GM12878 (cell line): ENCODE measurements around the gene TMBIM1. TPM values are rescaled to one million over a fixed set of nuclear protein-coding genes. Genes with fewer than 3 reads are reported as not detected.

Experiments used
- ATAC-seq: fragments of 200-7000 bp; cut with Tn5 transposase; 3 replicates; pipeline ENCODE4 v1.9.1; 2020; ENCODE audit warnings: mild to moderate bottlenecking, moderate library complexity
- BruUV-seq: library from RNA; stranded (reverse); fragments of 400-500 nt; replicated peaks from 2 replicates; lab custom pipeline; 2021; lab: Mats Ljungman, UMichigan
- CTCF ChIA-PET: fragments of 300-600 bp; sonication (Branson Sonifier 250); formaldehyde crosslinking; extraction: SDS; loops from one replicate; lab custom pipeline; 2021; ENCODE audit warnings: inconsistent platforms; lab: Yijun Ruan, JAX
- POLR2A ChIA-PET: fragments of 350-600 bp; formaldehyde crosslinking; extraction: SDS; loops from one replicate; lab custom pipeline; 2021; ENCODE audit warnings: inconsistent platforms; lab: Charles Lee
- RAD21 ChIA-PET: fragments of 300-600 bp; sonication (Branson Sonifier 250); formaldehyde crosslinking; loops from one replicate; lab custom pipeline; 2023; ENCODE audit warnings: antibody characterized with exemption; ENCODE audit not compliant: unreplicated experiment; lab: Charles Lee
- SMC1A ChIA-PET: fragments of 300-600 bp; sonication (Branson Sonifier 250); formaldehyde crosslinking; loops from one replicate; lab custom pipeline; 2023; ENCODE audit not compliant: unreplicated experiment, uncharacterized antibody; lab: Charles Lee
- DNase-seq: peaks from one replicate; pipeline ENCODE4 v3.0.0-alpha.2; 2011; ENCODE audit warnings: low read depth, low spot score
- FAIRE-seq: peaks from 3 replicates; lab custom pipeline; 2011; peaks lifted over from hg19 to GRCh38; lab: Jason Lieb, UNC
- H2AFZ ChIP-seq: 2 replicates; pipeline ENCODE4 v1.6.0; 2011; ENCODE audit warnings: low read depth, low read length, control low read depth; ENCODE audit not compliant: control insufficient read depth
- H3K27ac ChIP-seq: 2 replicates; pipeline ENCODE4 v1.5.1; 2011; ENCODE audit warnings: control low read depth; ENCODE audit not compliant: control insufficient read depth, insufficient read depth
- H3K27me3 ChIP-seq, 2 experiments: replicated peaks in 1 of 2; 2 replicates each; pipeline versions ENCODE4 v1.6.0 to v1.6.1; 2011; ENCODE audit warnings: low read length in 1 of 2; ENCODE audit not compliant: control insufficient read depth in 2 of 2, insufficient read depth in 2 of 2
- H3K36me3 ChIP-seq, 2 experiments: 2 replicates each; pipeline ENCODE4 v1.5.1; 2011; ENCODE audit warnings: low read length in 1 of 2; ENCODE audit not compliant: control insufficient read depth in 2 of 2, insufficient read depth in 2 of 2
- H3K4me1 ChIP-seq: 2 replicates; pipeline ENCODE4 v1.6.1; 2011; ENCODE audit warnings: mild to moderate bottlenecking, low read length, moderate library complexity, mixed read lengths; ENCODE audit not compliant: control insufficient read depth, insufficient read depth
- H3K4me2 ChIP-seq: 2 replicates; pipeline ENCODE4 v1.6.0; 2011; ENCODE audit warnings: control low read depth; ENCODE audit not compliant: control insufficient read depth, insufficient read depth
- H3K4me3 ChIP-seq: fragments of 200-600 bp; sonication (generic); 2 replicates; pipeline ENCODE4 v1.5.1; 2016
- H3K79me2 ChIP-seq: 2 replicates; pipeline ENCODE4 v1.6.0; 2011; ENCODE audit warnings: low read length; ENCODE audit not compliant: control insufficient read depth, insufficient read depth
- H3K9ac ChIP-seq: 2 replicates; pipeline ENCODE4 v1.8.0; 2011; ENCODE audit warnings: low read length, control low read depth, mixed read lengths; ENCODE audit not compliant: control insufficient read depth, insufficient read depth
- H3K9me3 ChIP-seq: replicated peaks from 3 replicates; pipeline ENCODE4 v1.5.1; 2011; ENCODE audit warnings: mild to moderate bottlenecking, low read length; ENCODE audit not compliant: control insufficient read depth, insufficient read depth
- H4K20me1 ChIP-seq: 2 replicates; pipeline ENCODE4 v1.6.0; 2011; ENCODE audit not compliant: control insufficient read depth, insufficient read depth
- BCL3 ChIP-seq: IDR thresholded peaks from 2 replicates; pipeline ENCODE4 v1.6.1; 2011; ENCODE audit warnings: borderline replicate concordance, low read depth, mild to moderate bottlenecking, moderate library complexity, low read length; ENCODE audit not compliant: insufficient read depth, poor library complexity, severe bottlenecking
- CEBPB ChIP-seq, 2 experiments: fragments of 150-350 bp in 1 of 2; IDR thresholded peaks; 2 replicates each; pipeline ENCODE4 v1.6.1; 2012 to 2014; ENCODE audit warnings: low read depth in 2 of 2, low read length in 2 of 2, borderline replicate concordance in 1 of 2, inconsistent platforms in 1 of 2
- CREB1 ChIP-seq: IDR thresholded peaks from 2 replicates; pipeline ENCODE4 v1.6.1; 2012; ENCODE audit warnings: low read depth, mild to moderate bottlenecking, inconsistent platforms
- EP300 ChIP-seq, 2 experiments: fragments of 150-350 bp in 1 of 2; IDR thresholded peaks; 2 replicates each; pipeline ENCODE4 v1.6.1; 2011 to 2012; ENCODE audit warnings: low read depth in 2 of 2, low read length in 2 of 2, borderline replicate concordance in 1 of 2, improper control_type of control experiment in 1 of 2, inconsistent platforms in 1 of 2; ENCODE audit not compliant: control insufficient read depth in 1 of 2
- FOXM1 ChIP-seq: IDR thresholded peaks from 2 replicates; pipeline ENCODE4 v1.6.1; 2012; ENCODE audit warnings: low read depth, mild to moderate bottlenecking, inconsistent platforms, low read length, moderate library complexity
- GABPA ChIP-seq: IDR thresholded peaks from 2 replicates; pipeline ENCODE4 v1.6.1; 2014; ENCODE audit warnings: antibody characterized with exemption, low read depth, mild to moderate bottlenecking, inconsistent platforms
- IKZF1 ChIP-seq: fragments of 450-650 bp; conservative IDR thresholded peaks from 2 replicates; pipeline ENCODE4 v1.6.1; 2017; ENCODE audit warnings: antibody characterized with exemption, mild to moderate bottlenecking
- MAX ChIP-seq: IDR thresholded peaks from 2 replicates; pipeline ENCODE4 v1.6.1; 2012; ENCODE audit warnings: low read depth, low read length, improper control_type of control experiment
- MEF2B ChIP-seq: fragments of 450-650 bp; IDR thresholded peaks from 2 replicates; pipeline ENCODE4 v1.6.1; 2018; ENCODE audit warnings: mild to moderate bottlenecking, moderate library complexity; ENCODE audit not compliant: partially characterized antibody, poor library complexity, severe bottlenecking
- MLLT1 ChIP-seq: fragments of 450-650 bp; IDR thresholded peaks from 2 replicates; pipeline ENCODE4 v1.6.1; 2016; ENCODE audit warnings: mild to moderate bottlenecking
- MTA3 ChIP-seq: IDR thresholded peaks from 2 replicates; pipeline ENCODE4 v1.6.1; 2012; ENCODE audit warnings: low read length, inconsistent platforms, borderline replicate concordance
- MXI1 ChIP-seq: fragments of 150-350 bp; IDR thresholded peaks from 2 replicates; pipeline ENCODE4 v1.6.1; 2011; ENCODE audit warnings: low read depth, mild to moderate bottlenecking, inconsistent platforms, low read length, improper control_type of control experiment
- STAT1 ChIP-seq: fragments of 450-650 bp; conservative IDR thresholded peaks from 2 replicates; pipeline ENCODE4 v1.6.1; 2014; ENCODE audit warnings: antibody characterized with exemption, mild to moderate bottlenecking
- TAF1 ChIP-seq: IDR thresholded peaks from 2 replicates; pipeline ENCODE4 v1.6.1; 2011; ENCODE audit warnings: mild to moderate bottlenecking, low read depth, low read length, borderline replicate concordance
- ZNF217 ChIP-seq: fragments of 450-650 bp; IDR thresholded peaks from 2 replicates; pipeline ENCODE4 v1.6.1; 2017; ENCODE audit warnings: antibody characterized with exemption, mild to moderate bottlenecking
- ZNF687 ChIP-seq: fragments of 450-650 bp; IDR thresholded peaks from 2 replicates; pipeline ENCODE4 v1.6.1; 2017; ENCODE audit warnings: mild to moderate bottlenecking, moderate library complexity
- WGBS: methylation state at CpG from one replicate; pipeline ENCODE4 v1.1.6; 2016; ENCODE audit warnings: low lambda C conversion rate; ENCODE audit not compliant: insufficient replicate concordance, insufficient coverage; ENCODE audit errors: missing lambda C conversion rate; 5-methylcytosine and 5-hydroxymethylcytosine counted together
- in situ Hi-C: fragments of 300-500 bp; cut with MboI; formaldehyde crosslinking; loops from 9 replicates; pipeline ENCODE4 v1.14.3; 2018; ENCODE audit warnings: mixed read lengths
- intact Hi-C: fragments of 100-400 bp; cut with micrococcal nuclease; formaldehyde crosslinking; loops from one replicate; pipeline ENCODE4 v1.14.2; 2022; ENCODE audit not compliant: unreplicated experiment
- polyA plus RNA-seq, 11 experiments: library from polyadenylated mRNA; depleted of rRNA in 4 of 11; unstranded in 6 of 11; stranded (reverse) in 5 of 11; fragments of >200 nt; fragmentation: Nextera tagmentation in 4 of 11; fragmentation: Illumina TruSeq in 1 of 11; extraction: Ambion mirVana in 4 of 11; extraction: Trizol in 1 of 11; gene quantifications; 1 replicate in 1 of 11; 2 replicates in 10 of 11; pipeline versions ENCODE4 v1.2.1 to v1.2.3, GENCODE V29; 2011 to 2016; ENCODE audit warnings: inconsistent platforms in 2 of 11, missing spikeins in 2 of 11, low read depth in 1 of 11
- total RNA-seq, 4 experiments: library from RNA; depleted of rRNA in 3 of 4; stranded (reverse); fragments of >200 nt in 3 of 4; fragmentation: Illumina TruSeq in 1 of 4; extraction: Trizol in 1 of 4; gene quantifications; 2 replicates each; pipeline versions ENCODE4 v1.2.1 to v1.2.3, GENCODE V29; 2013 to 2021

The TMBIM1 gene
- total and polyA plus RNA-seq, 10 of the 15 experiments (the other 5 are each of a cell fraction or from before 2014, with no cell fraction given), result 6.1 to 38.3 (median 26.2) TPM

- intact Hi-C loops (loop anchor here (1.0 kb wide), 1 partner anchor 11 kb away; no protein-coding TSS in a partner anchor), in situ Hi-C loops (no loop called here)
- Histone ChIP-seq H3K4me1 (peaks cover 26% of the 10 kb centered on the region), H3K27me3 (no peaks in the 10 kb centered on the region), H3K36me3 (peaks cover 11 to 43% of the 10 kb centered on the region in 2 experiments), H2AFZ (no peak overlapping the region), H3K9ac (no peak overlapping the region), H3K27ac (peak overlapping the region; percentile 82), H3K4me3 (peak overlapping the region; percentile 21), H3K79me2 (peaks cover 41% of the 10 kb centered on the region), H4K20me1 (peaks cover 8% of the 10 kb centered on the region), H3K9me3 (no peaks in the 10 kb centered on the region), H3K4me2 (peak overlapping the region; percentile 75; the same call in 1 of the 2 replicates)
- FAIRE-seq (peak; percentile 73), DNase-seq (peak; percentile 88), ATAC-seq (peak; percentile 93)
- ChIA-PET CTCF (interaction anchor here (0.6 to 3.6 kb wide), 11 partner anchors 9 to 128 kb away, joined by 3 to 58 read pairs (median 4); partner anchors contain the start of gene CATIP), RAD21 (interaction anchor here (0.8 to 4.6 kb wide), 8 partner anchors 10 to 168 kb away, joined by 3 to 84 read pairs (median 6); partner anchors contain the start of genes AAMP, ARPC2 and PNKD), POLR2A (interaction anchor here (0.6 to 6.6 kb wide), 7 partner anchors 9 to 133 kb away, joined by 3 to 98 read pairs (median 3); partner anchors contain the start of gene ARPC2), SMC1A (interaction anchor here (0.9 to 4.0 kb wide), 8 partner anchors 9 to 61 kb away, joined by 3 to 73 read pairs (median 8); partner anchors contain the start of genes AAMP, ARPC2 and PNKD)
- 0% methylated on average over 3 of the region's 3 CpGs for WGBS
- no TSS peak for BruUV-seq
- TF ChIP-seq MLLT1 (no peak), MTA3 (peak; percentile 75; the same call in 1 of the 2 replicates), TAF1 (no peak), ZNF687 (no peak), IKZF1 (no peak; the same call in 1 of the 2 replicates), MXI1 (0 out of 2 replicates have a peak, but pooled peaks have one; percentile 29), MEF2B (peak; percentile 90), MAX (no peak), GABPA (0 out of 2 replicates have a peak, but pooled peaks have one; percentile 37), ZNF217 (peak; percentile 96), CREB1 (no peak), CEBPB (IDR thresholded peaks at IDR 0.05; ENCODE audit: borderline replicate concordance in 1 of 2, low read depth in 2 of 2, low read length in 2 of 2) (no peak), FOXM1 (peak; percentile 88), BCL3 (no peak), EP300 (IDR thresholded peaks at IDR 0.05; ENCODE audit: borderline replicate concordance in 1 of 2, control insufficient read depth in 1 of 2, low read depth in 2 of 2, low read length in 2 of 2) (no peak), STAT1 (no peak)
These were observed 63.1 kb downstream of the TMBIM1 start for GRCh38 chr2:218229239-218229638.
